IMR-90 (cell line): Measurements from ENCODE around the gene NEMF. TPM values are rescaled to one million over a fixed set of nuclear protein-coding genes. Genes with fewer than 3 reads are reported as not detected.
A peak's percentile ranks its signal among the peaks of the same experiment; 100 is the strongest.

Experiments used
- ATAC-seq: fragments of 200-7000 bp; cut with Tn5 transposase; 2 replicates; pipeline ENCODE4 v1.9.1; 2020; ENCODE audit warnings: low read depth, mild to moderate bottlenecking, moderate library complexity
- BruUV-seq: library from RNA; stranded (reverse); fragments of 400-500 nt; replicated peaks from 2 replicates; lab custom pipeline; 2021; lab: Mats Ljungman, UMichigan
- CTCF ChIA-PET: fragments of 300-600 bp; formaldehyde crosslinking; extraction: SDS; loops from one replicate; lab custom pipeline; 2021; ENCODE audit warnings: antibody characterized with exemption; lab: Yijun Ruan, JAX
- POLR2A ChIA-PET: fragments of 300-600 bp; sonication (Branson Sonifier 250); formaldehyde crosslinking; loops from one replicate; lab custom pipeline; 2022; ENCODE audit warnings: antibody characterized with exemption; ENCODE audit not compliant: unreplicated experiment; lab: Charles Lee
- DNase-seq: peaks from one replicate; pipeline ENCODE4 v3.0.0; 2013
- H2AFZ ChIP-seq: replicated peaks from 2 replicates; pipeline ENCODE3; 2013; ENCODE audit warnings: low read length, mild to moderate bottlenecking; ENCODE audit not compliant: poor library complexity
- H2AK5ac ChIP-seq: 2 replicates; pipeline ENCODE4 v1.6.1; 2013; ENCODE audit warnings: low read depth, low read length, inconsistent platforms
- H2AK9ac ChIP-seq: replicated peaks from 2 replicates; pipeline ENCODE3; 2013; ENCODE audit warnings: mild to moderate bottlenecking, low read depth, low read length, moderate library complexity; ENCODE audit not compliant: poor library complexity
- H2BK120ac ChIP-seq: 2 replicates; pipeline ENCODE4 v1.6.1; 2013; ENCODE audit warnings: low read depth, low read length, inconsistent platforms
- H2BK15ac ChIP-seq: 3 replicates; pipeline ENCODE4 v1.6.1; 2013; ENCODE audit warnings: low read depth, low read length, inconsistent platforms
- H2BK20ac ChIP-seq: 2 replicates; pipeline ENCODE4 v1.6.1; 2013; ENCODE audit warnings: low read depth, mild to moderate bottlenecking, inconsistent platforms, low read length, moderate library complexity
- H2BK5ac ChIP-seq: 2 replicates; pipeline ENCODE4 v1.6.1; 2013; ENCODE audit warnings: mild to moderate bottlenecking, low read depth, low read length, inconsistent platforms; ENCODE audit not compliant: poor library complexity, severe bottlenecking
- H3K14ac ChIP-seq: replicated peaks from 2 replicates; pipeline ENCODE4 v1.6.1; 2013; ENCODE audit warnings: low read depth, low read length, inconsistent platforms
- H3K18ac ChIP-seq: 2 replicates; pipeline ENCODE4 v1.6.1; 2013; ENCODE audit warnings: low read depth, low read length, control low read depth
- H3K23ac ChIP-seq: 2 replicates; pipeline ENCODE4 v1.6.1; 2013; ENCODE audit warnings: low read depth, low read length, inconsistent platforms
- H3K27ac ChIP-seq: 2 replicates; pipeline ENCODE4 v1.5.1; 2013; ENCODE audit warnings: mild to moderate bottlenecking, control low read depth, low read length; ENCODE audit not compliant: insufficient read depth
- H3K27me3 ChIP-seq: 2 replicates; pipeline ENCODE4 v1.6.1; 2013; ENCODE audit warnings: low read length; ENCODE audit not compliant: control insufficient read depth, insufficient read depth
- H3K36me3 ChIP-seq: 2 replicates; pipeline ENCODE4 v1.6.1; 2013; ENCODE audit warnings: low read length, mixed read lengths; ENCODE audit not compliant: control insufficient read depth, insufficient read depth
- H3K4ac ChIP-seq: 2 replicates; pipeline ENCODE4 v1.6.1; 2013; ENCODE audit warnings: low read depth, low read length, inconsistent platforms
- H3K4me1 ChIP-seq: 2 replicates; pipeline ENCODE4 v1.6.1; 2013; ENCODE audit warnings: low read length, mixed read lengths; ENCODE audit not compliant: control insufficient read depth, insufficient read depth
- H3K4me2 ChIP-seq: 2 replicates; pipeline ENCODE4 v1.6.1; 2013; ENCODE audit warnings: low read depth, mild to moderate bottlenecking, control low read depth, low read length, moderate library complexity
- H3K4me3 ChIP-seq: 2 replicates; pipeline ENCODE4 v1.5.1; 2013; ENCODE audit warnings: low read depth, mild to moderate bottlenecking, control low read depth, low read length, moderate library complexity; ENCODE audit not compliant: insufficient read depth
- H3K56ac ChIP-seq: 2 replicates; pipeline ENCODE4 v1.6.1; 2013; ENCODE audit warnings: low read length, inconsistent platforms; ENCODE audit not compliant: insufficient read depth; ENCODE audit errors: extremely low read depth
- H3K79me1 ChIP-seq, 2 experiments: 2 replicates each; pipeline ENCODE4 v1.6.1; 2013; ENCODE audit warnings: low read length in 2 of 2, inconsistent platforms in 1 of 2, low read depth in 1 of 2
- H3K9ac ChIP-seq: 2 replicates; pipeline ENCODE4 v1.6.1; 2013; ENCODE audit warnings: low read depth, low read length, control low read depth
- H3K9me1 ChIP-seq: 2 replicates; pipeline ENCODE4 v1.6.1; 2013; ENCODE audit warnings: low read length, inconsistent platforms; ENCODE audit not compliant: insufficient read depth
- H3K9me3 ChIP-seq: 2 replicates; pipeline ENCODE4 v1.6.1; 2013; ENCODE audit warnings: low read length; ENCODE audit not compliant: control insufficient read depth, insufficient read depth
- H4K20me1 ChIP-seq: 2 replicates; pipeline ENCODE4 v1.6.1; 2013; ENCODE audit warnings: low read length, inconsistent platforms; ENCODE audit not compliant: insufficient read depth
- H4K5ac ChIP-seq: 2 replicates; pipeline ENCODE4 v1.6.1; 2013; ENCODE audit warnings: mild to moderate bottlenecking, low read depth, low read length, control low read depth
- H4K8ac ChIP-seq, 2 experiments: 2 replicates each; pipeline ENCODE4 v1.6.1; 2013; ENCODE audit warnings: low read depth in 2 of 2, low read length in 2 of 2, control low read depth in 1 of 2, inconsistent platforms in 1 of 2
- H4K91ac ChIP-seq: 2 replicates; pipeline ENCODE4 v1.6.1; 2013; ENCODE audit warnings: low read depth, low read length, inconsistent platforms; ENCODE audit not compliant: insufficient read depth
- BHLHE40 ChIP-seq: fragments of 150-350 bp; IDR thresholded peaks from 2 replicates; pipeline ENCODE4 v1.6.1; 2016; ENCODE audit warnings: mild to moderate bottlenecking, low read depth, low read length
- CHD1 ChIP-seq: IDR thresholded peaks from 2 replicates; pipeline ENCODE4 v1.6.1; 2012; ENCODE audit warnings: low read depth, low read length, improper control_type of control experiment
- WGBS, 2 experiments: methylation state at CpG; one replicate each; pipeline versions ENCODE4 v1.1.5 to v1.1.7; 2013; ENCODE audit warnings: missing lambda C conversion rate in 2 of 2; ENCODE audit not compliant: insufficient read length in 1 of 2; ENCODE audit errors: extremely low coverage in 2 of 2; 5-methylcytosine and 5-hydroxymethylcytosine counted together
- dilution Hi-C: fragments of 300-500 bp; cut with HindIII; formaldehyde crosslinking; loops from one replicate; pipeline ENCODE4 v1.14.3; 2018; ENCODE audit warnings: low sequenced_read_pairs; ENCODE audit not compliant: unreplicated experiment
- in situ Hi-C: fragments of 300-500 bp; cut with MboI; formaldehyde crosslinking; loops from 3 replicates; pipeline ENCODE4 v1.14.3; 2019; ENCODE audit warnings: low sequenced_read_pairs, inconsistent platforms, mixed read lengths
- intact Hi-C: fragments of 100-400 bp; cut with micrococcal nuclease; formaldehyde crosslinking; loops from 2 replicates; pipeline ENCODE4 v1.10.0; 2022
- polyA plus RNA-seq, 3 experiments: library from polyadenylated mRNA; depleted of rRNA; stranded (reverse); fragments of >200 nt; gene quantifications; 2 replicates each; pipeline ENCODE4 v1.2.3, GENCODE V29; 2012; ENCODE audit warnings: low replicate concordance in 1 of 3
- total RNA-seq: library from RNA; depleted of rRNA; stranded (reverse); fragments of >200 nt; gene quantifications from 2 replicates; pipeline ENCODE4 v1.2.3, GENCODE V29; 2012

Gene NEMF
- total and polyA plus RNA-seq, 2 of the 4 experiments (the other 2 are of a cell fraction): 19.5 to 30.5 TPM

DNA sequence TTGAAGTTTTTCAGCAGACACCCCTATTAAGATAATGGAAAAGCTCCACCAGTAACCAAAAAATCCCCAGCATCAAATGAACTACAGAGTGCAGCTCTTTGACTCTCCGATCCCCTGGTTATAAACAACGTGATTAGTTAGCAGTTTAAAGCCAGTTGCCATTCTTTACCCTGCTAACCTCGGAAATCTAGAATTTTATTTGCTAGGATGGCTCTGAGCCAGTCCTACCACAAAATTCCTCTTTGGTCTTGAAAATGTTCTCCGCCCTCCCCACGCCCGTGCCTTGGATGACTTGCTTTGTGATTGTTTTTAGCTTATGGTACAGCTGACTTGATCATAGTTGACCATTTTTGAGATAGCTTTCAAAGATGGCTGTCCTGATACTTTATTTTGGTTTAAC lies 83.4 kb downstream of the NEMF start:
- Histone ChIP-seq H3K56ac (peak overlapping the region; percentile 85; the same call in 1 of the 2 replicates), H3K27ac (peak overlapping the region; percentile 85), H2AK9ac (peak overlapping the region; percentile 0), H3K9ac (peak overlapping the region; percentile 99), H2AFZ (no peak overlapping the region), H4K91ac (peak overlapping the region; percentile 96; the same call in 1 of the 2 replicates), H3K9me3 (no peaks in the 10 kb centered on the region), H4K20me1 (peaks cover 11% of the 10 kb centered on the region), H2BK20ac (no peak overlapping the region), H3K4me1 (peaks cover 9% of the 10 kb centered on the region), H3K27me3 (no peaks in the 10 kb centered on the region), H3K9me1 (peaks cover 5% of the 10 kb centered on the region), H2BK5ac (peak overlapping the region; percentile 94), H3K14ac (peak overlapping the region; percentile 88), H2BK15ac (no peak overlapping the region), H2AK5ac (no peak overlapping the region), H3K4me2 (peak overlapping the region; percentile 93), H3K18ac (no peak overlapping the region), H3K79me1 (peaks cover 17 to 30% of the 10 kb centered on the region in 2 experiments), H3K23ac (peak overlapping the region; percentile 94), H2BK120ac (no peak overlapping the region), H3K4ac (peak overlapping the region; percentile 98), H4K5ac (peak overlapping the region; percentile 11; the same call in 1 of the 2 replicates), H4K8ac (peak overlapping the region; percentile 70 to 91; a peak in 2 of 4 replicates), H3K36me3 (0 out of 2 replicates have a peak, but pooled peaks cover 2% of the 10 kb centered on the region), H3K4me3 (peak overlapping the region; percentile 96)
- no TSS peak for BruUV-seq
- peak; percentile 71; the same call in 1 of the 2 replicates for TF ChIP-seq BHLHE40
- no peak for TF ChIP-seq CHD1
- no peak for ATAC-seq
- POLR2A ChIA-PET: interaction anchor here (0.5 to 1.0 kb wide), 4 partner anchors 23 to 434 kb away, joined by 4 to 9 read pairs (median 4); partner anchors contain the start of gene DNAAF2
- WGBS, 2 experiments: no CpG with 5 or more reads among the region's 6 CpGs
- CTCF ChIA-PET: no interaction called here
- in situ Hi-C loops (loop anchor here (5.0 to 25.0 kb wide), 3 partner anchors 77 to 307 kb away; partner anchors contain the start of genes DNAAF2 and KLHDC1), intact Hi-C loops (loop anchor here (5.0 kb wide), 1 partner anchor 307 kb away; no protein-coding TSS in a partner anchor), dilution Hi-C loops (no loop called here)
- peak; percentile 52 for DNase-seq
